IPS-15b (cell line): ENCODE measurements around the gene LIPK.
"Not testable (repeated sequence)": the region's sequence is repeated elsewhere in the genome, so short reads cannot be mapped to it uniquely, and the experiment has no call there.

ENCODE experiments used
- H3K27me3 ChIP-seq: one replicate; pipeline ENCODE4 v1.6.1; 2013; ENCODE audit warnings: low read length; ENCODE audit not compliant: control insufficient read depth, insufficient read depth
- H3K36me3 ChIP-seq: one replicate; pipeline ENCODE4 v1.6.1; 2013; ENCODE audit warnings: low read length; ENCODE audit not compliant: control insufficient read depth, insufficient read depth
- H3K4me1 ChIP-seq: one replicate; pipeline ENCODE4 v1.6.1; 2013; ENCODE audit warnings: mild to moderate bottlenecking, low read length; ENCODE audit not compliant: control insufficient read depth, insufficient read depth
- H3K4me3 ChIP-seq: one replicate; pipeline ENCODE4 v1.5.1; 2013; ENCODE audit warnings: low read depth, low read length
- H3K9ac ChIP-seq: one replicate; pipeline ENCODE4 v1.6.1; 2013; ENCODE audit warnings: low read depth, mild to moderate bottlenecking, low read length
- H3K9me3 ChIP-seq: one replicate; pipeline ENCODE4 v1.6.1; 2013; ENCODE audit warnings: mild to moderate bottlenecking, low read length; ENCODE audit not compliant: control insufficient read depth, insufficient read depth

LIPK gene

GRCh38 chr10:88705958-88706357 is at the start of gene LIPK:
LIPK (plus strand) TSS chr10:88706249; CDS start chr10:88724544, 18,295 bp downstream.
- peaks cover 84% of the 10 kb centered on the region for H3K27me3 ChIP-seq
- H3K9me3 ChIP-seq = no peaks in the 10 kb centered on the region
- H3K9ac ChIP-seq = no peak within 1 kb of the TSS
- peaks cover 2% of the 10 kb centered on the region for H3K4me1 ChIP-seq
- H3K4me3 ChIP-seq = no peak within 1 kb of the TSS
- H3K36me3 ChIP-seq = no peaks in the 10 kb centered on the region

GRCh38 chr10:88657901-88658300 is 48.1 kb upstream of the LIPK start:
- no peak overlapping the region for H3K9ac ChIP-seq
- H3K4me1 ChIP-seq = no peaks in the 10 kb centered on the region
- no peaks in the 10 kb centered on the region for H3K36me3 ChIP-seq
- H3K4me3 ChIP-seq = no peak overlapping the region
- no peaks in the 10 kb centered on the region for H3K27me3 ChIP-seq
- no peaks in the 10 kb centered on the region for H3K9me3 ChIP-seq

GRCh38 chr10:88659725-88660597 is 46.1 kb upstream of the LIPK start:
- Histone ChIP-seq H3K27me3 (no peaks in the 10 kb centered on the region), H3K9me3 (no peaks in the 10 kb centered on the region), H3K4me3 (no peak overlapping the region), H3K36me3 (no peaks in the 10 kb centered on the region), H3K4me1 (no peaks in the 10 kb centered on the region), H3K9ac (no peak overlapping the region)

GRCh38 chr10:88660598-88660884 is 45.5 kb upstream of the LIPK start:
- Histone ChIP-seq H3K27me3 (no peaks in the 10 kb centered on the region), H3K36me3 (no peaks in the 10 kb centered on the region), H3K9me3 (no peaks in the 10 kb centered on the region), H3K9ac (no peak overlapping the region), H3K4me1 (no peaks in the 10 kb centered on the region), H3K4me3 (no peak overlapping the region)

GRCh38 chr10:88661018-88661417 is 45.0 kb upstream of the LIPK start:
- Histone ChIP-seq H3K4me3 (no peak overlapping the region), H3K4me1 (no peaks in the 10 kb centered on the region), H3K36me3 (no peaks in the 10 kb centered on the region), H3K9me3 (no peaks in the 10 kb centered on the region), H3K9ac (no peak overlapping the region), H3K27me3 (no peaks in the 10 kb centered on the region)

- peaks cover 1% of the 10 kb centered on the region for H3K4me1 ChIP-seq
These were observed 44.5 kb upstream of the LIPK start for GRCh38 chr10:88661577-88661976.

GRCh38 chr10:88663153-88663552 is 42.9 kb upstream of the LIPK start:
- H3K9ac ChIP-seq, H3K4me1 ChIP-seq, H3K27me3 ChIP-seq, H3K36me3 ChIP-seq, H3K4me3 ChIP-seq, H3K9me3 ChIP-seq: not testable (repeated sequence)

More at GRCh38 chr10:88661577-88661976, 44.5 kb upstream of the LIPK start:
- Histone ChIP-seq H3K27me3 (no peaks in the 10 kb centered on the region), H3K4me3 (no peak overlapping the region), H3K9ac (no peak overlapping the region), H3K9me3 (no peaks in the 10 kb centered on the region), H3K36me3 (no peaks in the 10 kb centered on the region)

GRCh38 chr10:88664142-88664541 is 41.9 kb upstream of the LIPK start, which contains the start of gene LIPF:
LIPF (plus strand) TSS chr10:88664442; CDS start chr10:88667298, 2,856 bp downstream.
- Histone ChIP-seq H3K4me3 (no peak within 1 kb of the TSS), H3K4me1 (peaks cover 2% of the 10 kb centered on the region), H3K9me3 (no peaks in the 10 kb centered on the region), H3K9ac (no peak within 1 kb of the TSS), H3K27me3 (no peaks in the 10 kb centered on the region), H3K36me3 (no peaks in the 10 kb centered on the region)

- Histone ChIP-seq H3K36me3 (no peaks in the 10 kb centered on the region), H3K27me3 (no peaks in the 10 kb centered on the region), H3K4me1 (peaks cover 2% of the 10 kb centered on the region), H3K9ac (no peak overlapping the region), H3K9me3 (no peaks in the 10 kb centered on the region), H3K4me3 (no peak overlapping the region)
These were observed 37.6 kb upstream of the LIPK start for GRCh38 chr10:88668465-88668864.

GRCh38 chr10:88670497-88670896 is 35.6 kb upstream of the LIPK start:
- Histone ChIP-seq H3K9me3 (no peaks in the 10 kb centered on the region), H3K4me3 (no peak overlapping the region)

GRCh38 chr10:88672041-88672440 is 34.0 kb upstream of the LIPK start:
- H3K9me3 ChIP-seq = no peaks in the 10 kb centered on the region
- H3K4me1 ChIP-seq = peaks cover 5% of the 10 kb centered on the region
- H3K27me3 ChIP-seq = no peaks in the 10 kb centered on the region
- H3K9ac ChIP-seq = no peak overlapping the region
- H3K4me3 ChIP-seq = no peak overlapping the region
- no peaks in the 10 kb centered on the region for H3K36me3 ChIP-seq

More at GRCh38 chr10:88670497-88670896, 35.6 kb upstream of the LIPK start:
- Histone ChIP-seq H3K4me1 (peaks cover 2% of the 10 kb centered on the region), H3K36me3 (no peaks in the 10 kb centered on the region), H3K27me3 (no peaks in the 10 kb centered on the region), H3K9ac (no peak overlapping the region)

- no peak overlapping the region for H3K4me3 ChIP-seq
- H3K9me3 ChIP-seq = no peaks in the 10 kb centered on the region
- no peak overlapping the region for H3K9ac ChIP-seq
- peaks cover 5% of the 10 kb centered on the region for H3K4me1 ChIP-seq
- H3K27me3 ChIP-seq = no peaks in the 10 kb centered on the region
- H3K36me3 ChIP-seq = no peaks in the 10 kb centered on the region
These were observed 29.6 kb upstream of the LIPK start for GRCh38 chr10:88676283-88677060.
